Measurements from ENCODE around the gene ATG4D.
A peak's percentile ranks its signal among the peaks of the same experiment; 100 is the strongest.

Gene ATG4D

DNA sequence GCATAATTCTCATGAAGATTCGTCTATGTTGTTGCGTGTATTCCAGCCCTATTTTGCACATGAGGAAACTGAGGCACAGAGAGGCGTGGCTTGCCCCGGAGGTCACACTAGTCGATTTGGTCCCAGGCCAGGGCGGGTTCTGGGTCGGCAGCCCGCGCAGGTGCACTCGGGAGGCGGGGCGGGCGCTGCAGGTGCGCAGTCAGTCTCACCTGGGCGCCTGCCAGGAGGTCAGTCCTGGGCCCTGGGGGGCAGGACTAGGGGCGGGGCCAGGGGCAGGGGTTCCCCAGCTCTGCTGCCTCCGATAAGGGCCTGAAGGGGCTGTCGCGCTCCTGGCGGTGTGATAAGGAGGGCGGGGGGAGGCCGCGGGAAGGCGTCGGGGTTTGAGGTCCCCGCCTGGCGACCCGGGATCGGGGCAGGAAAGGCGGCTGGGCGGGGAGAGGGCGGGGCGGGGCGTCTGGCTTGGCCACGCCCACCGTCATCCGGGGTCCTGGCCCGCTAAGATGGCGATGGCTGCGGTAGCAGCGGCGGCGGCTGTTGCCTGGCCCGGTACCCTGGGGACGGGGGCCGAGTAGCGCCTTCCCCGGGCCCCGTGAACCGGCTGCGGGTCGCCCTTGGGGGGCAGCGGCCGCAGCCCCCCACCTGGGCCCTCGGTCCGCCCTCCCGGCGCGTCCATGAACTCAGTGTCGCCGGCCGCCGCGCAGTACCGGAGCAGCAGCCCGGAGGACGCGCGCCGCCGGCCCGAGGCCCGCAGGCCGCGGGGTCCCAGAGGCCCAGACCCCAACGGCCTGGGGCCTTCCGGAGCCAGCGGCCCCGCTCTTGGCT is at the start of gene ATG4D:
ATG4D (plus strand) TSS at position 485 of the 822 bp plus-strand sequence; CDS start at position 672, 187 bp downstream.
- TF ChIP-seq, protein P1, sequence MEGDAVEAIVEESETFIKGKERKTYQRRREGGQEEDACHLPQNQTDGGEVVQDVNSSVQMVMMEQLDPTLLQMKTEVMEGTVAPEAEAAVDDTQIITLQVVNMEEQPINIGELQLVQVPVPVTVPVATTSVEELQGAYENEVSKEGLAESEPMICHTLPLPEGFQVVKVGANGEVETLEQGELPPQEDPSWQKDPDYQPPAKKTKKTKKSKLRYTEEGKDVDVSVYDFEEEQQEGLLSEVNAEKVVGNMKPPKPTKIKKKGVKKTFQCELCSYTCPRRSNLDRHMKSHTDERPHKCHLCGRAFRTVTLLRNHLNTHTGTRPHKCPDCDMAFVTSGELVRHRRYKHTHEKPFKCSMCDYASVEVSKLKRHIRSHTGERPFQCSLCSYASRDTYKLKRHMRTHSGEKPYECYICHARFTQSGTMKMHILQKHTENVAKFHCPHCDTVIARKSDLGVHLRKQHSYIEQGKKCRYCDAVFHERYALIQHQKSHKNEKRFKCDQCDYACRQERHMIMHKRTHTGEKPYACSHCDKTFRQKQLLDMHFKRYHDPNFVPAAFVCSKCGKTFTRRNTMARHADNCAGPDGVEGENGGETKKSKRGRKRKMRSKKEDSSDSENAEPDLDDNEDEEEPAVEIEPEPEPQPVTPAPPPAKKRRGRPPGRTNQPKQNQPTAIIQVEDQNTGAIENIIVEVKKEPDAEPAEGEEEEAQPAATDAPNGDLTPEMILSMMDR (IDR thresholded peaks at IDR 0.05; ENCODE audit: control extremely low read depth, extremely low read depth, low read depth, missing control alignments): no peak
- POLR2A ChIA-PET: no interaction called here
- CTCF ChIA-PET: interaction anchor here (1.0 to 3.4 kb wide), 10 partner anchors 9 to 156 kb away, joined by 3 to 32 read pairs (median 8); partner anchors contain the start of gene S1PR5
- peak; percentile 97 for DNase-seq (ENCODE audit: extremely low spot score)

DNA sequence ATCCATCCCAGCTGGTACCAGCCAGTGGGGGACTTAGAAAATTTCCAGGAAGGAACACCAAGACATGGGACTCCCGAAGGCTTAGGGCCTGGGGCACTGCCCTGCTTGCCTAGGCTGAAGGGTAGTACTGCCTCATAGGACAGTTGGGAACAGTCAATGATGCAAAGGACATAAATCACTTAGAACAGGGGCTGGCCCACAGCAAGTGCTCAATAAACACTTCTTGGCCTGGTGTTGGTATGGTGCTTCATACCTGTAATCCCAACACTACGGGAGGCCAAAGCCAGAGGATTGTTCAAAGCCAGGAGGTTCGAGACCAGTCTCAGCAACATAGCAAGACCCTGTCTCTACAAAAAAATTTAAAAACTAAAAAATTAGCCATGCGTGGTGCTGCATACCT is 46.3 kb upstream of the ATG4D start:
- TF ChIP-seq, protein P1 (IDR thresholded peaks at IDR 0.05; ENCODE audit: control extremely low read depth, extremely low read depth, low read depth, missing control alignments): no peak
- POLR2A ChIA-PET: no interaction called here
- CTCF ChIA-PET: interaction anchor here (0.7 to 1.6 kb wide), 3 partner anchors 9 to 24 kb away, joined by 3 to 8 read pairs (median 4); no protein-coding TSS in a partner anchor
- DNase-seq (ENCODE audit: extremely low spot score): no peak

DNA sequence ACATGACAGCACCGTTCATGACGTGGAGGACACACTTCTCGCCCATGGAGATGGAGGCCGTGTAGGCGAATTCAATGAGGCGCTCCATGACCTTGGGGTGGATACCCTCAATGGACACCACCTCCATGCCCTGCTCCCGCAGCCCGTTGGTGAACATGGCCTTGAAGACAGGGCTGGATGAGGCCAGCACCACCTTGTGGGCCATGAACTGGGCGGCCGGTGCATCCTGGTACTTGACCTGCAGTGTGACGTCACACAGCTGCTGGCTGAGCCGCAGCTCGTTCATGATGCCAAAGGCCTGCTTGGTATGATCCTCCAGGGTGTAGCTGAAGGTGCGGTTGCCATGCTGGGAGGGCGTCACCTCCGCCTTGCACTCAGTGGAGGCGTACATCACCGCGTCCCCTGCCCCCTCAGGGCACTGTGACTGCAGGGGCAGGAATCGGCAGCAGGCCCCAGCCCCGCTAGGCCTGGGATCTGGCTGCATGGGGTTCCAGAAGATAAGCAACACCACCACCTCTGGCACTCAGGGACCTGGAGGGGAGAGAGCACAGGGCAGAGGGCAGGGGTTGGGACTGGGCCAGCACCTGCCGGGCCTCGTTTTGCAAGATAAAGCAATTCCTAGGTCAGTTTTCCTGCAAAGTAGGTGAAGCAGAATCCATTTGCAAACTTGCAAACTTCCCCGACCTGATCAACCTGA is 44.0 kb upstream of the ATG4D start:
- no peak for DNase-seq (ENCODE audit: extremely low spot score)
- TF ChIP-seq, protein P1 (IDR thresholded peaks at IDR 0.05; ENCODE audit: control extremely low read depth, extremely low read depth, low read depth, missing control alignments): no peak
- CTCF ChIA-PET: interaction anchor here (1.0 to 1.3 kb wide), 4 partner anchors 10 to 96 kb away, joined by 3 to 4 read pairs (median 3); no protein-coding TSS in a partner anchor
- POLR2A ChIA-PET: interaction anchor here (0.7 kb wide), 1 partner anchor 18 kb away, joined by 5 read pairs; the partner anchor contains the start of gene S1PR5

DNA sequence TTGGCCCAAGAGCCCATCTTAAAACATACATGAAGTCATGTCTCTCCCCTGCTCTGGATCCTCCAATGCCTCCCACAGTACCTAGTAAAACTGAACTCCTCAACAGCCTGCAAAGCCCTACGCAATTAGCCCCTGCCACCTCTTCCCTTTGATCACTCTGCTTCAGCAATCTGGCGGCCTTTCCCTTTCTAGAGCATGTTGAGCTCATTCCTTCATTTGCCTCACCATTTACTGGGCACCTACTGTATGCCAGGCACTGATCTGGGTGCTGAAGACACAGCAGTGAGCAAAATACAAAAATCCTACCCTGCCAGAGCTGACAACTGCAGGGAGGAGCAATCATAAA is 43.5 kb upstream of the ATG4D start:
- POLR2A ChIA-PET: interaction anchor here (0.7 kb wide), 1 partner anchor 17 kb away, joined by 5 read pairs; the partner anchor contains the start of gene S1PR5
- no peak for DNase-seq (ENCODE audit: extremely low spot score)

DNA sequence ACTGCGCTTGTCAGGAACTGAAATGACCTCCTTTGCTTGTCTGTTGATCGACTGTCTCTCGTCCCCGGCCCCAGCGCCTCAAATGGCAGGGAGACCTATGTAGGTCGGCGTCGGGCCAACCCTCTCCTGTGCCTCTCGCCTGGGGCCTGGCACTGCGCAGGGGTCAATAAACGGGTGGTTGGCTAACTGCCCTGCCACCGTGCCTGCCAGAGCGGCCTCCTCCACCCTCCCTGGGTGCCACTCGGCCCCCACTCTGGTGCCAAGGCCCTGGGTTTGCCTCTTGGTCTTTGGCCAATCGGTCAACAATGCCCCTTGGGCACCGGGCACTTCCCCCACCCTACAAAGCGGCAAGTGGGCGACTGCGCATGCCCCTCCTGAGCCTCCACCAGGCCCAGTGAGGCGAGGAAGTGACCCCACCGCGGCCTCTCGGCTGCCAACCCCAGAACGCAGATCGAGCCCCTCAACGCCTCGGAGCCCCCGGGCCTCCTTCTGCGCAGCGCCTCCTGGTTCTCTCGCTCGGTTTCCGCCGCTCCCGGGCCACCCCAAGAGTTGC is 41.7 kb upstream of the ATG4D start:
- ChIA-PET POLR2A (no interaction called here), CTCF (interaction anchor here (1.2 to 1.8 kb wide), 2 partner anchors 11 to 90 kb away, joined by 4 to 5 read pairs; no protein-coding TSS in a partner anchor)
- DNase-seq (ENCODE audit: extremely low spot score): peak; percentile 73
- TF ChIP-seq, protein P1 (IDR thresholded peaks at IDR 0.05; ENCODE audit: control extremely low read depth, extremely low read depth, low read depth, missing control alignments): no peak

More for the DNA sequence above, 43.5 kb upstream of the ATG4D start:
- CTCF ChIA-PET: interaction anchor here (1.0 to 1.8 kb wide), 5 partner anchors 9 to 96 kb away, joined by 3 to 5 read pairs (median 3); no protein-coding TSS in a partner anchor
- TF ChIP-seq, protein P1 (IDR thresholded peaks at IDR 0.05; ENCODE audit: control extremely low read depth, extremely low read depth, low read depth, missing control alignments): no peak

DNA sequence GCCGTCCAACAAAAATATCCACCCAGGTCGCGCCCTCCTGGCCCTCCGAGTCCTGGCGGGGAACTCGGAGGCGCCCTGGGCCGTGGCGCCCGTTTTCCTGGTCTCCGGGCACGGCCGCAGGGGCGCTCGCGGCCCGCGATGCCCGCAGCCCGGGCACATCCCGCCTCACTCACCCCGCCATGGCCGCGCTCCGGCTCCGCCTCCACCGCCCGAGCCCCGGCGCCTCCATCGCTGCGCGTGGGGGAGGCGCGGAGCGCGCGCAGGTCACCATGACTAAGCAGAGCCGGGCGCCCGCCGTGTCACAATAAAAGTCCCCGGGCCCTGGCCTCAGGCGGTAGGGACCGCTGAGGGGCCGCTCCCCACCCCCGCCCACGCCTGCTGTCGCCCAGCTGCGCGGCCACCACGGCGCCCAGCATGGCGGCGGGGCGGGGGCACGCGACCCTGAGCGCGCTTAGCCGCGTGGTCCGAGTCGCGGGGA is 41.1 kb upstream of the ATG4D start:
- ChIA-PET CTCF (no interaction called here), POLR2A (no interaction called here)

More for the DNA sequence above, 41.1 kb upstream of the ATG4D start:
- peak; percentile 96 for DNase-seq (ENCODE audit: extremely low spot score)
- TF ChIP-seq, protein P1 (IDR thresholded peaks at IDR 0.05; ENCODE audit: control extremely low read depth, extremely low read depth, low read depth, missing control alignments): no peak

All from GM10248 (cell line).